Endodermal cell (in vitro differentiated cells): ENCODE data around the gene SP3. TPM values are rescaled to one million over a fixed set of nuclear protein-coding genes. Genes with fewer than 3 reads are reported as not detected.

Experiments
- DNase-seq: peaks from one replicate; pipeline ENCODE4 v3.0.0-alpha.2; 2017
- H3K27ac ChIP-seq: 2 replicates; pipeline ENCODE4 v1.5.1; 2013; ENCODE audit warnings: mild to moderate bottlenecking, low read depth, low read length, moderate library complexity
- H3K27me3 ChIP-seq: 2 replicates; pipeline ENCODE4 v1.6.1; 2013; ENCODE audit warnings: mild to moderate bottlenecking, low read length, moderate library complexity; ENCODE audit not compliant: insufficient read depth, control insufficient read depth, poor library complexity, severe bottlenecking
- H3K36me3 ChIP-seq: 2 replicates; pipeline ENCODE4 v1.7.0; 2013; ENCODE audit warnings: mild to moderate bottlenecking, low read length, moderate library complexity; ENCODE audit not compliant: control insufficient read depth, insufficient read depth
- H3K4me1 ChIP-seq: one replicate; pipeline ENCODE4 v1.7.0; 2013; ENCODE audit warnings: low read length; ENCODE audit not compliant: control insufficient read depth, insufficient read depth
- H3K4me3 ChIP-seq: 2 replicates; pipeline ENCODE4 v1.5.1; 2013; ENCODE audit warnings: mild to moderate bottlenecking, low read length, moderate library complexity
- H3K9ac ChIP-seq: 2 replicates; pipeline ENCODE4 v1.6.1; 2013; ENCODE audit warnings: mild to moderate bottlenecking, low read length, moderate library complexity; ENCODE audit not compliant: poor library complexity, severe bottlenecking; ENCODE audit errors: extremely low read depth
- H3K9me3 ChIP-seq: 2 replicates; pipeline ENCODE4 v1.6.1; 2013; ENCODE audit warnings: mild to moderate bottlenecking, low read length, moderate library complexity; ENCODE audit not compliant: control insufficient read depth
- H3K27ac Mint-ChIP-seq: 2 replicates; pipeline ENCODE4 v1.8.0; 2020; ENCODE audit warnings: mixed read lengths
- H3K27me3 Mint-ChIP-seq: 2 replicates; pipeline ENCODE4 v1.8.0; 2021; ENCODE audit warnings: mild to moderate bottlenecking, mixed read lengths; ENCODE audit not compliant: insufficient read depth
- H3K36me3 Mint-ChIP-seq: 2 replicates; pipeline ENCODE4 v1.8.0; 2020; ENCODE audit warnings: low read depth, mixed read lengths
- H3K4me1 Mint-ChIP-seq: 2 replicates; pipeline ENCODE4 v1.8.0; 2020; ENCODE audit warnings: mixed read lengths
- H3K4me3 Mint-ChIP-seq: 2 replicates; pipeline ENCODE4 v1.8.0; 2020; ENCODE audit warnings: mild to moderate bottlenecking, moderate library complexity, mixed read lengths
- H3K9me3 Mint-ChIP-seq: 2 replicates; pipeline ENCODE4 v1.8.0; 2020; ENCODE audit warnings: mild to moderate bottlenecking, mixed read lengths
- CTCF ChIP-seq: fragments of 200-600 bp; sonication (generic); conservative IDR thresholded peaks from 2 replicates; pipeline ENCODE4 v1.5.0; 2021; ENCODE audit warnings: antibody characterized with exemption, mild to moderate bottlenecking
- WGBS, 2 experiments: methylation state at CpG; one replicate each; pipeline versions ENCODE4 v1.1.5 to v1.1.7; 2013; ENCODE audit warnings: missing lambda C conversion rate in 2 of 2, mixed read lengths in 1 of 2; ENCODE audit not compliant: insufficient coverage in 1 of 2, insufficient read length in 1 of 2; 5-methylcytosine and 5-hydroxymethylcytosine counted together
- total RNA-seq, 2 donors: library from RNA; stranded (reverse); fragmentation: NEBNext Ultra II Directional in 1 of 2; extraction: Animal tissue kit (Norgen Biotek cat#: 25700) in 1 of 2; gene quantifications; 2 replicates in 1 of 2; 3 replicates in 1 of 2; pipeline ENCODE4 v1.2.1, GENCODE V29; 2021

SP3 gene
- total RNA-seq, 2 donors from 2014 or later: 80.2 to 83.7 TPM

DNA sequence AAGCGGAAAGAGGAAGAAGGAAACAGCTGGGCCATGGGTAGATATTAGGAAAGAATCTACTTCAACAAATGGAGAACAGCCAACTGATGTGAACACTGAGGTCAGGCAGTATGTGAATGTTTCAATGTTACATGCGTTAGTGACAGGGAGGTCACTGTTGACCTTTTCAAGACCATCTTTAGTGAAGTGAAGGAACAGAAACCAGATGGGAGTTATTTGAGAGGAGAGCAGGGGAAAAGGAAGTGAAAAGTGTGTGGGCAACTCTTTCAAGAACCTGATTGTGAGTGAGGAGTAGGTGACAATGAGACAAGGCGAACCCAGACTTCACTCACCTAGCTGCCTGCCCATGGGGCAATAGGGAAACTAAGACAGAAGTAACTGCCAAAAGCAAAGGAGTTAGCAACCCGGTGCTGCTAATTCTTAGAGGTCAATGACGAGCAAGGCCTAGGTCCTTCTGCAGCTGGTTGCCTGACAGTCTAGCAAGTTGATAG is 67.0 kb downstream of the SP3 start:
- no peak for DNase-seq
- Histone ChIP-seq H3K27ac (no peak overlapping the region), H3K36me3 (peaks cover 11% of the 10 kb centered on the region), H3K9me3 (no peaks in the 10 kb centered on the region), H3K9ac (no peak overlapping the region), H3K4me1 (peaks cover 7% of the 10 kb centered on the region), H3K4me3 (no peak overlapping the region), H3K27me3 (no peaks in the 10 kb centered on the region)
- peaks cover 24% of the 10 kb centered on the region for H3K4me1 Mint-ChIP-seq
- WGBS, 2 experiments: 87 to 89% methylated on average over 5 of the region's 5 CpGs
- H3K27me3 Mint-ChIP-seq: no peaks in the 10 kb centered on the region
- H3K4me3 Mint-ChIP-seq: no peak overlapping the region
- peak overlapping the region; percentile 7 for H3K27ac Mint-ChIP-seq
- H3K9me3 Mint-ChIP-seq: no peaks in the 10 kb centered on the region
- TF ChIP-seq CTCF: no peak
- peaks cover 12% of the 10 kb centered on the region for H3K36me3 Mint-ChIP-seq

GRCh38 chr2:173896755-173897154 is 68.4 kb downstream of the SP3 start:
- no peaks in the 10 kb centered on the region for H3K9me3 ChIP-seq
- peaks cover 7% of the 10 kb centered on the region for H3K4me1 ChIP-seq
- TF ChIP-seq CTCF: no peak
- Mint-ChIP-seq H3K36me3 (peaks cover under 1% of the 10 kb centered on the region), H3K4me3 (no peak overlapping the region), H3K4me1 (peaks cover 21% of the 10 kb centered on the region), H3K9me3 (no peaks in the 10 kb centered on the region), H3K27me3 (no peaks in the 10 kb centered on the region), H3K27ac (no peak overlapping the region)
- H3K36me3 ChIP-seq: peaks cover under 1% of the 10 kb centered on the region
- no peak overlapping the region for H3K27ac ChIP-seq
- no peak overlapping the region for H3K9ac ChIP-seq
- WGBS, 2 experiments: 89 to 100% methylated on average over 1 of the region's 2 CpGs
- H3K27me3 ChIP-seq: no peaks in the 10 kb centered on the region
- H3K4me3 ChIP-seq: no peak overlapping the region
- no peak for DNase-seq

DNA sequence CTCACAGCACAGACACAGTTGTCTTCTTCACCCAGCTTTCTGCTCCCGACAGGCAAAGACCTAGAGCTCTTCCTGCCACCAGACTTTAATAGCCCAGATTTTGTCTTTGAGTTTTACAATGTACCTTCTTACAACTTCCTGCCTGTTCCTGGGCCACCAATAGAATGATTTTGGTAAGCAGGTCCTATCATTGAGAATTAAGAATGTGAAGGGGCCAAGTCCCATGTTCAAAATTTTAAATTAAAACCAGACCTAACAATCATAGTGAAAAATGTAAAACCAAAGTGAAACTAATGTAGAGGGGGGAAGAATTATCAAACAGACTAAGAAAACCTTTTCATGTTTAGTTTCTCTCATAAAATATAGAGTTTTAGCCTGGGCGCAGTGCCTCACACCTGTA is 72.8 kb downstream of the SP3 start:
- Mint-ChIP-seq H3K27ac (no peak overlapping the region), H3K4me3 (no peak overlapping the region), H3K36me3 (no peaks in the 10 kb centered on the region), H3K4me1 (no peaks in the 10 kb centered on the region), H3K9me3 (peaks cover 27% of the 10 kb centered on the region), H3K27me3 (no peaks in the 10 kb centered on the region)
- Histone ChIP-seq H3K27ac (no peak overlapping the region), H3K4me1 (no peaks in the 10 kb centered on the region), H3K36me3 (no peaks in the 10 kb centered on the region), H3K27me3 (no peaks in the 10 kb centered on the region), H3K4me3 (no peak overlapping the region), H3K9ac (no peak overlapping the region), H3K9me3 (peaks cover 23% of the 10 kb centered on the region)
- no peak for TF ChIP-seq CTCF
- 98% methylated on average over 2 of the region's 2 CpGs; no CpG with 5 or more reads in 1 of the 2 experiments for WGBS, 2 experiments
- DNase-seq: no peak
